Amygdala (tissue), 56 donors: ENCODE measurements around the gene WASL.

ENCODE experiments used
- DNase-seq, 56 donors: peaks; one replicate each; lab custom pipeline; 2025; lab: John Stamatoyannopoulos, UW

Gene WASL

GRCh38 chr7:123770378-123770777, 21.6 kb upstream of the WASL start:
- DNase-seq: no peak

GRCh38 chr7:123769371-123769770, 20.6 kb upstream of the WASL start:
- DNase-seq: no peak

GRCh38 chr7:123768493-123768892, 19.7 kb upstream of the WASL start:
- no peak for DNase-seq

- no peak for DNase-seq
These were observed 14.4 kb upstream of the WASL start for GRCh38 chr7:123763191-123763661.

- DNase-seq: no peak
These were observed 12.9 kb upstream of the WASL start for GRCh38 chr7:123761729-123762128.

DNA sequence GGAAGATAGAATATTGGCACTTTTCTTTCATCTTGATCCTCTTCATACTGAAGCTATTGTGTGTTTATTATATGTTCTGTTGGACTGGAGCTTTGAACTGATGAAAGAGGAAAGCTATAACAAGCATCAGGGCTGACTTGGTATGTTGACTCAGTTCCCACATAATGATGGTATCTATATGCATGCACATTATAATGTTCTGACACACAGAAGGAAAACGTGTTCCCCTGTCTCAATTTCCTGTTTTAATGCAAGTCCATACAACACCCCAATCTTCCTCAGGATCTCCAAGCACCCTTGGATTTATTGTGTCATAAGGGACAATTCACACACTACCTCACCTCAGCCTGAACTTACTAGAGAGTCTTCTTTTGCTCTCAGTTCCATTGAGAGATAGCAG, 8.3 kb upstream of the WASL start:
- no peak for DNase-seq

DNA sequence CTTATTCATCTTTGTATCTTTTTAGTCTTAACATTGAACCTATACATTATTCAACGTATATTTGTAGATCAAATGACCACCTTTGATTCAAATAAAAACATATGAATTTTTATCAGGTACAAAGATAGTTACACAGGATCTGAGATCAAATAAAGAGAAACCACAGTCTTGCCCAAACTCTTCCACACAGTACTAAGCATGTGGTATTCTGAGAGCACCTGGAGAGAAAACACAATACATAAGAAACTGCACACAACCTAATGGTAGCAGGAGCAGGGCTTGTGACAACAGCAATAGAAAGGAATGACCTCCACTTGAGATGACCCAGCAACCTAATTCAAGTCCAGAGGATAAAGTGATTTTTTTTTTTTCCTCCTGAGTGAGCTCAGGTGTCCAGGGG, 6.5 kb upstream of the WASL start:
- no peak for DNase-seq

- no peak for DNase-seq
These were observed 5.6 kb upstream of the WASL start for GRCh38 chr7:123754271-123754871.

GRCh38 chr7:123752534-123752933, 3.7 kb upstream of the WASL start:
- DNase-seq: no peak

GRCh38 chr7:123751821-123752220, 3.0 kb upstream of the WASL start:
- DNase-seq: no peak

DNA sequence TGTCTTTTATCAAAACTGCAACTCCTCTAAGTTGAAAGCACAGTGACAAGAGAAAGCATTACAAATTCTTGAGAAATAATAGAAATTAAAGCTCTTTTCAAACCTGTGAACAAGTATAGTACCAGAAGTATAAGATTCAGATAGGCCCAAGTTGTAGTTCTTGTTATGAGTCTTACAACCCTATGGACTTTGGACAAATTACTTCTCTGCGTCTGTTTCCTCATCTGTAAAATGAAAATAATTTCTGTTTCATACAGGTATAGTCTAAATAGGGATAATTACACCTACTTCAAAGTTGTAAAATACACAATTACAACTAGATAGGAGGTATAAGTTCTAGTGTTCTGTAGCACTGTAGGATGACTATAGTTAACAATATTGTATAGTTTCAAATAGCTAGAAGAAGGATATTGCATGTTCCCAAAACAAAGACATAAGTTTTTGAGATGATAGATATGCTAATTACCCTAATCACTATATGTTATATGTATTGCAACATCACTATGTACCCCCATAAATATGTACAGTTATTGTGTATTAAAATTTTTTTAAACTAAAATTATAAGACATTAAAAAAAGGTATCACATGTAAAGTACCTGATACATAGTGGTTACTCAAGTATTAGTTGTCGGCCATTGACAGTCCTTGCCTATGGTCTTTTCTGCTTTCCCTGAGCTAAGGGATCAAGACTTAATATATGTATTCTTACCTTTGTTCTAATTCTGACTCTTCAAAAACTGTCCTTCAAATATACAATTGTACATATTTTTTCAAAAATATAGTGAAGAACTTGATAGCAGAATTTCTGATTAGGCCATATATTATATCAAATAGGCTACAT, 1.8 kb upstream of the WASL start:
- DNase-seq: no peak

DNA sequence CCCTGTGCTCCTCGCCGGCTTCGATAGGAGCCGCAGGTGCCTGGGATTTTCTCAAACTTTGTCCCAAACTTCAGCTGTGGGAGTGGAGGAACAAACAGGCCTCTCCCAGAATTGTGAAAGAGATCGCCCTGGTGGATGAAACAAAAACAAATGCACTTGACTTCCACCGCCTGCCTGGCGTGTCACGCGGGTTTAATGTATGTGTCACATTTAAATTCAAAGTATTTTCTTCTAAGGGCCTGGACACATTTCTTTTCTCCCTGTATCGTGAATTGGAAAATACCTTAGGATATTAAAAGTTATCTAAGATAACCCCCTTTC, 694 bp upstream of the WASL start:
- DNase-seq: peak in 4 of 56 donors; percentile 21 to 77 (median 52)

GRCh38 chr7:123748171-123748733, 551 bp downstream of the WASL start:
- peak in 24 of 56 donors; percentile 8 to 70 (median 43) for DNase-seq

- DNase-seq: peak in 39 of 56 donors; percentile 1 to 55 (median 19)
These were observed 1.1 kb downstream of the WASL start for GRCh38 chr7:123747620-123748141.

GRCh38 chr7:123746931-123747488, 1.8 kb downstream of the WASL start:
- DNase-seq: no peak

GRCh38 chr7:123746055-123746454, 2.7 kb downstream of the WASL start:
- no peak for DNase-seq

GRCh38 chr7:123745437-123745836, 3.4 kb downstream of the WASL start:
- DNase-seq: no peak

- no peak for DNase-seq
These were observed 4.4 kb downstream of the WASL start for GRCh38 chr7:123744416-123744815.

- DNase-seq: no peak
These were observed 6.9 kb downstream of the WASL start for GRCh38 chr7:123741940-123742339.

GRCh38 chr7:123738808-123739207, 10.0 kb downstream of the WASL start:
- DNase-seq: no peak

- DNase-seq: no peak
These were observed 10.4 kb downstream of the WASL start for GRCh38 chr7:123738356-123738755.
